Measurements from ENCODE around the gene EPS8L2.

DNA sequence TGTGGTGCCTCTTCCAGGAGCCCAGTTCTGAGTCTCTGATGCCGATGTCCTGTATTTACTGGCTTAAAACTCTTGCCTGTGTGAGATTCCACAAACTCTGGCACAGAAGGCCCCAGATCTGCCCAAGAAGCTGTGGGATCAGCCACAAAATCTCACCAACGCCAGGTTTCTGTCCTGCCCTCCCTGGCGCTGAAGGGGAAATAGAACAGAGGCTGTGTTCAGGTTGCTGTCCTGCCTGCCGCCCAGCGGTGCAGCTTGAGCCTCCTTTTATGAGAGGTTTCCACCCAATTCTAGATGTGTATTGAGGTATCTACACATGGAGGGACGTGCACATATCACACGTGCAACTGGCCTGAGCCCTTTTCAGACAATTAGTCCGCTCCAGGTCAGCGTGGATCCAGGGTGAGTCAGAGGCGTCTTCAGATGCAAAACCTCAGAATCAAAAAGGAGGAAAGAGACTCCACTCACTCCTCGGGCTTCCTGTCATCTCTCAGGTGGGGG is 8.2 kb upstream of the EPS8L2 start:
- TF ChIP-seq RAD51 (IDR thresholded peaks at IDR 0.05; ENCODE audit: borderline replicate concordance) (no peak), SAP130 (CRISPR knock-in tag; IDR thresholded peaks at IDR 0.05; ENCODE audit: low read depth) (no peak), BORCS8-MEF2B (CRISPR knock-in tag; IDR thresholded peaks at IDR 0.05) (no peak), POLR2A (IDR thresholded peaks at IDR 0.05; ENCODE audit: insufficient read depth in 1 of 2, low read depth in 2 of 2, low read length in 2 of 2) (no peak), PRMT3 (CRISPR knock-in tag; IDR thresholded peaks at IDR 0.05; ENCODE audit: borderline replicate concordance, low read depth) (no peak), PBX3 (CRISPR knock-in tag; IDR thresholded peaks at IDR 0.05; ENCODE audit: borderline replicate concordance) (no peak), HOXA7 (CRISPR knock-in tag; IDR thresholded peaks at IDR 0.05) (no peak), TAF15 (IDR thresholded peaks at IDR 0.05; ENCODE audit: low read depth, low read length, poor library complexity, severe bottlenecking) (no peak), RFX5 (IDR thresholded peaks at IDR 0.05; ENCODE audit: low read depth, low read length) (no peak)

All from HepG2 (cell line).